Spinal cord (tissue), 10 donors: ENCODE results near the gene ZFYVE28. TPM values are rescaled to one million over a fixed set of nuclear protein-coding genes. Genes with fewer than 3 reads are reported as not detected.
A peak's percentile ranks its signal among the peaks of the same experiment; 100 is the strongest.

ENCODE experiments used
- DNase-seq, 6 donors: peaks; one replicate each; pipeline versions ENCODE4 v3.0.0 to v3.0.0-alpha.2; 2013 to 2015; ENCODE audit warnings: low spot score in 6 of 6, low read depth in 4 of 6
- H3K27ac ChIP-seq: one replicate; pipeline ENCODE4 v1.5.1; 2013; ENCODE audit warnings: low read depth, low read length, control low read depth
- H3K27me3 ChIP-seq: one replicate; pipeline ENCODE4 v1.6.1; 2013; ENCODE audit warnings: low read length; ENCODE audit not compliant: control insufficient read depth, insufficient read depth
- H3K36me3 ChIP-seq: one replicate; pipeline ENCODE4 v1.6.1; 2013; ENCODE audit warnings: low read length; ENCODE audit not compliant: control insufficient read depth, insufficient read depth
- H3K4me1 ChIP-seq: one replicate; pipeline ENCODE4 v1.6.1; 2013; ENCODE audit warnings: low read length; ENCODE audit not compliant: control insufficient read depth, insufficient read depth
- H3K4me3 ChIP-seq: one replicate; pipeline ENCODE4 v1.5.1; 2013; ENCODE audit warnings: low read depth, low read length, control low read depth
- H3K9me3 ChIP-seq: one replicate; pipeline ENCODE4 v1.6.1; 2013; ENCODE audit warnings: low read length; ENCODE audit not compliant: control insufficient read depth, insufficient read depth
- WGBS: methylation state at CpG from one replicate; pipeline ENCODE4 v1.1.5; 2013; ENCODE audit warnings: missing lambda C conversion rate; ENCODE audit not compliant: insufficient coverage; 5-methylcytosine and 5-hydroxymethylcytosine counted together
- polyA plus RNA-seq, 2 donors: library from polyadenylated mRNA; unstranded; fragments of 120-200 nt; gene quantifications; one replicate each; pipeline ENCODE4 v1.2.1, GENCODE V29; 2013; ENCODE audit not compliant: insufficient read length in 2 of 2
- total RNA-seq, 2 donors: library from RNA; depleted of rRNA in 1 of 2; stranded (reverse); fragments of 120-200 nt in 1 of 2; fragments of >200 nt in 1 of 2; gene quantifications; one replicate each; pipeline versions ENCODE4 v1.2.3 to v1.2.4, GENCODE V29; 2013 to 2014
- donor health status: healthy.

ZFYVE28 gene
- total and polyA plus RNA-seq, 4 donors = 7.9 to 13.9 (median 9.8) TPM

GRCh38 chr4:2428496-2429213 lies 10.2 kb upstream of the ZFYVE28 start:
- Histone ChIP-seq H3K4me3 (no peak overlapping the region), H3K27ac (no peak overlapping the region), H3K4me1 (peaks cover 24% of the 10 kb centered on the region), H3K27me3 (no peaks in the 10 kb centered on the region), H3K9me3 (no peaks in the 10 kb centered on the region), H3K36me3 (peaks cover 7% of the 10 kb centered on the region)
- no peak for DNase-seq
- WGBS = 73% methylated on average over 24 of the region's 25 CpGs

- H3K4me3 ChIP-seq = no peak overlapping the region
- H3K4me1 ChIP-seq = peaks cover 20% of the 10 kb centered on the region
- WGBS = 83% methylated on average over 20 of the region's 23 CpGs
- peaks cover 2% of the 10 kb centered on the region for H3K27me3 ChIP-seq
- H3K36me3 ChIP-seq = peaks cover 7% of the 10 kb centered on the region
- H3K9me3 ChIP-seq = no peaks in the 10 kb centered on the region
- no peak overlapping the region for H3K27ac ChIP-seq
- no peak for DNase-seq
Measured at GRCh38 chr4:2427383-2428334, 9.2 kb upstream of the ZFYVE28 start.

GRCh38 chr4:2426711-2427275 lies 8.3 kb upstream of the ZFYVE28 start:
- Histone ChIP-seq H3K9me3 (no peaks in the 10 kb centered on the region), H3K27me3 (peaks cover 5% of the 10 kb centered on the region), H3K4me1 (peaks cover 20% of the 10 kb centered on the region), H3K27ac (no peak overlapping the region), H3K4me3 (no peak overlapping the region), H3K36me3 (peaks cover 7% of the 10 kb centered on the region)
- no peak for DNase-seq
- 91% methylated on average over 11 of the region's 13 CpGs for WGBS

GRCh38 chr4:2426069-2426397 lies 7.6 kb upstream of the ZFYVE28 start:
- Histone ChIP-seq H3K9me3 (no peaks in the 10 kb centered on the region), H3K36me3 (peaks cover 7% of the 10 kb centered on the region), H3K4me1 (peaks cover 20% of the 10 kb centered on the region), H3K27ac (no peak overlapping the region), H3K4me3 (no peak overlapping the region), H3K27me3 (peaks cover 5% of the 10 kb centered on the region)
- DNase-seq = no peak
- WGBS = 83% methylated on average over 8 of the region's 8 CpGs

- Histone ChIP-seq H3K9me3 (no peaks in the 10 kb centered on the region), H3K4me3 (no peak overlapping the region), H3K4me1 (peaks cover 20% of the 10 kb centered on the region), H3K27ac (no peak overlapping the region), H3K36me3 (peaks cover 7% of the 10 kb centered on the region), H3K27me3 (peaks cover 10% of the 10 kb centered on the region)
- 94% methylated on average over 13 of the region's 13 CpGs for WGBS
- no peak for DNase-seq
Measured at GRCh38 chr4:2425386-2426068, 7.1 kb upstream of the ZFYVE28 start.

- H3K4me1 ChIP-seq = peaks cover 20% of the 10 kb centered on the region
- peaks cover 20% of the 10 kb centered on the region for H3K27me3 ChIP-seq
- 83% methylated on average over 10 of the region's 10 CpGs for WGBS
- peaks cover 7% of the 10 kb centered on the region for H3K36me3 ChIP-seq
- no peak for DNase-seq
- H3K4me3 ChIP-seq = no peak overlapping the region
- H3K27ac ChIP-seq = no peak overlapping the region
- no peaks in the 10 kb centered on the region for H3K9me3 ChIP-seq
Measured at GRCh38 chr4:2424581-2424980, 6.1 kb upstream of the ZFYVE28 start.

- WGBS = 56% methylated on average over 10 of the region's 10 CpGs
- DNase-seq = no peak
- Histone ChIP-seq H3K4me3 (no peak overlapping the region), H3K9me3 (no peaks in the 10 kb centered on the region), H3K4me1 (peaks cover 24% of the 10 kb centered on the region), H3K27me3 (peaks cover 26% of the 10 kb centered on the region), H3K27ac (no peak overlapping the region), H3K36me3 (peaks cover 7% of the 10 kb centered on the region)
Measured at GRCh38 chr4:2423695-2424094, 5.2 kb upstream of the ZFYVE28 start.

- Histone ChIP-seq H3K4me3 (no peak overlapping the region), H3K27me3 (peaks cover 26% of the 10 kb centered on the region), H3K36me3 (peaks cover 4% of the 10 kb centered on the region), H3K4me1 (peaks cover 24% of the 10 kb centered on the region), H3K9me3 (no peaks in the 10 kb centered on the region), H3K27ac (no peak overlapping the region)
- 66% methylated on average over 4 of the region's 4 CpGs for WGBS
- DNase-seq = no peak
Measured at GRCh38 chr4:2423066-2423465, 4.6 kb upstream of the ZFYVE28 start.

GRCh38 chr4:2421928-2422327 lies 3.5 kb upstream of the ZFYVE28 start:
- H3K36me3 ChIP-seq = no peaks in the 10 kb centered on the region
- WGBS = 85% methylated on average over 5 of the region's 6 CpGs
- DNase-seq = peak in 1 of 6 donors; percentile 3
- H3K9me3 ChIP-seq = no peaks in the 10 kb centered on the region
- H3K4me3 ChIP-seq = no peak overlapping the region
- H3K27me3 ChIP-seq = peaks cover 34% of the 10 kb centered on the region
- H3K27ac ChIP-seq = no peak overlapping the region
- H3K4me1 ChIP-seq = peaks cover 32% of the 10 kb centered on the region
